GM12878 (cell line): ENCODE results near the gene MYF6.

Experiments used
- CTCF ChIP-seq, 3 experiments: IDR thresholded peaks in 2 of 3; conservative IDR thresholded peaks in 1 of 3; 2 replicates each; pipeline ENCODE4 v1.5.1; 2011; ENCODE audit warnings: low read depth in 3 of 3, low read length in 3 of 3, mild to moderate bottlenecking in 3 of 3, control low read depth in 2 of 3, moderate library complexity in 2 of 3, inconsistent platforms in 1 of 3, mixed read lengths in 1 of 3; ENCODE audit not compliant: control insufficient read depth in 2 of 3, insufficient read depth in 1 of 3; ENCODE audit errors: extremely low read depth in 1 of 3
- EP300 ChIP-seq, 2 experiments: fragments of 150-350 bp in 1 of 2; IDR thresholded peaks; 2 replicates each; pipeline ENCODE4 v1.6.1; 2011 to 2012; ENCODE audit warnings: low read depth in 2 of 2, low read length in 2 of 2, borderline replicate concordance in 1 of 2, improper control_type of control experiment in 1 of 2, inconsistent platforms in 1 of 2; ENCODE audit not compliant: control insufficient read depth in 1 of 2
- NRF1 ChIP-seq: conservative IDR thresholded peaks from 2 replicates; pipeline ENCODE4 v1.6.1; 2011; ENCODE audit warnings: mild to moderate bottlenecking, low read depth, low read length, improper control_type of control experiment
- USF2 ChIP-seq: IDR thresholded peaks from 2 replicates; pipeline ENCODE4 v1.6.1; 2011; ENCODE audit warnings: low read depth, low read length, improper control_type of control experiment, borderline replicate concordance

GRCh38 chr12:80716696-80717469 is 9.4 kb downstream of the MYF6 start, which contains the start of gene MYF5:
- TF ChIP-seq USF2 = no peak
- TF ChIP-seq EP300 (IDR thresholded peaks at IDR 0.05; ENCODE audit: borderline replicate concordance in 1 of 2, control insufficient read depth in 1 of 2, low read depth in 2 of 2, low read length in 2 of 2) = no peak
- no peak for TF ChIP-seq NRF1
- no peak for TF ChIP-seq CTCF (IDR thresholded peaks at IDR 0.05 in 2 of 3, conservative IDR thresholded peaks at IDR 0.05 in 1 of 3; ENCODE audit: control insufficient read depth in 2 of 3, extremely low read depth in 1 of 3, insufficient read depth in 1 of 3, low read depth in 3 of 3, low read length in 3 of 3)
